Endothelial cell of umbilical vein (primary cell): ENCODE results near the gene ADCY2. TPM values are rescaled to one million over a fixed set of nuclear protein-coding genes. Genes with fewer than 3 reads are reported as not detected.

ENCODE experiments used
- BruUV-seq: library from RNA; stranded (reverse); fragments of 400-500 nt; replicated peaks from 2 replicates; lab custom pipeline; 2021; lab: Mats Ljungman, UMichigan
- CTCF ChIA-PET: fragments of 300-600, 350-600 bp; sonication (Branson Sonifier 250); formaldehyde crosslinking; loops from one replicate; lab custom pipeline; 2021; ENCODE audit warnings: antibody characterized with exemption, inconsistent platforms; lab: Charles Lee
- POLR2A ChIA-PET: fragments of 300-600, 350-600 bp; sonication (Branson Sonifier 250); formaldehyde crosslinking; loops from one replicate; lab custom pipeline; 2021; ENCODE audit warnings: antibody characterized with exemption, inconsistent platforms; lab: Charles Lee
- DNase-seq: peaks from one replicate; pipeline ENCODE4 v3.0.0-alpha.2; 2011; ENCODE audit warnings: low read depth, low spot score
- FAIRE-seq: peaks from 2 replicates; lab custom pipeline; 2011; peaks lifted over from hg19 to GRCh38; lab: Jason Lieb, UNC
- H2AFZ ChIP-seq: 2 replicates; pipeline ENCODE4 v1.6.0; 2012; ENCODE audit warnings: low read depth, low read length, control low read depth, inconsistent platforms
- H3K27ac ChIP-seq: 2 replicates; pipeline ENCODE4 v1.5.1; 2011; ENCODE audit warnings: low read depth, mild to moderate bottlenecking, control low read depth, low read length, moderate library complexity; ENCODE audit not compliant: insufficient read depth
- H3K27me3 ChIP-seq, 2 experiments: 2 replicates each; pipeline versions ENCODE4 v1.6.0 to v1.6.1; 2011; ENCODE audit warnings: low read length in 2 of 2, mixed read lengths in 1 of 2; ENCODE audit not compliant: control insufficient read depth in 2 of 2, insufficient read depth in 2 of 2
- H3K36me3 ChIP-seq, 2 experiments: 2 replicates in 1 of 2; 3 replicates in 1 of 2; pipeline ENCODE4 v1.5.1; 2011; ENCODE audit warnings: low read length in 2 of 2, mild to moderate bottlenecking in 1 of 2, moderate library complexity in 1 of 2; ENCODE audit not compliant: control insufficient read depth in 2 of 2, insufficient read depth in 2 of 2; ENCODE audit errors: extremely low read depth in 1 of 2
- H3K4me1 ChIP-seq: 3 replicates; pipeline ENCODE4 v1.5.1; 2011; ENCODE audit warnings: mild to moderate bottlenecking, low read length; ENCODE audit not compliant: control insufficient read depth, insufficient read depth; ENCODE audit errors: extremely low read depth
- H3K4me2 ChIP-seq: 2 replicates; pipeline ENCODE4 v1.6.1; 2011; ENCODE audit warnings: low read length, control low read depth, mixed read lengths; ENCODE audit not compliant: insufficient read depth
- H3K4me3 ChIP-seq, 3 experiments: fragments of 200-600 bp in 1 of 3; sonication (generic), shearing (Covaris generic) in 1 of 3; replicated peaks in 1 of 3; 2 replicates each; pipeline ENCODE4 v1.5.1; 2011 to 2016; ENCODE audit warnings: control low read depth in 3 of 3, low read length in 3 of 3, mild to moderate bottlenecking in 2 of 3, inconsistent platforms in 1 of 3, low read depth in 1 of 3, moderate library complexity in 1 of 3; ENCODE audit not compliant: insufficient read depth in 1 of 3
- H3K79me2 ChIP-seq: 2 replicates; pipeline ENCODE4 v1.6.0; 2012; ENCODE audit warnings: low read length, inconsistent platforms; ENCODE audit not compliant: control insufficient read depth, insufficient read depth
- H3K9ac ChIP-seq: replicated peaks from 2 replicates; pipeline ENCODE3; 2011; ENCODE audit warnings: low read length, control low read depth; ENCODE audit not compliant: insufficient read depth; ENCODE audit errors: extremely low read depth
- H3K9me1 ChIP-seq: replicated peaks from 3 replicates; pipeline ENCODE4 v1.6.0; 2011; ENCODE audit warnings: mild to moderate bottlenecking, low read length; ENCODE audit not compliant: control insufficient read depth, insufficient read depth; ENCODE audit errors: extremely low read depth
- H3K9me3 ChIP-seq: replicated peaks from 2 replicates; pipeline ENCODE4 v1.5.1; 2012; ENCODE audit warnings: low read length, inconsistent platforms; ENCODE audit not compliant: control insufficient read depth, insufficient read depth
- H4K20me1 ChIP-seq: replicated peaks from 2 replicates; pipeline ENCODE3; 2011; ENCODE audit warnings: mild to moderate bottlenecking, low read length; ENCODE audit not compliant: control insufficient read depth, insufficient read depth; ENCODE audit errors: extremely low read depth
- CTCF ChIP-seq, 2 donors: IDR thresholded peaks; 1 replicate in 1 of 2; 2 replicates in 1 of 2; pipeline ENCODE4 v1.5.1; 2011; ENCODE audit warnings: low read length in 2 of 2, mild to moderate bottlenecking in 2 of 2, moderate library complexity in 2 of 2, control low read depth in 1 of 2, inconsistent platforms in 1 of 2, low read depth in 1 of 2; ENCODE audit not compliant: insufficient read depth in 1 of 2; ENCODE audit errors: extremely low read depth in 1 of 2
- EZH2 ChIP-seq: IDR thresholded peaks from 2 replicates; pipeline ENCODE4 v1.6.1; 2012; ENCODE audit warnings: borderline replicate concordance, low read depth, mild to moderate bottlenecking, moderate library complexity, low read length, inconsistent platforms; ENCODE audit not compliant: severe bottlenecking
- FOS ChIP-seq: IDR thresholded peaks from 2 replicates; pipeline ENCODE4 v1.6.1; 2011; ENCODE audit warnings: mild to moderate bottlenecking, low read length, moderate library complexity, borderline replicate concordance; ENCODE audit not compliant: insufficient read depth
- JUN ChIP-seq: IDR thresholded peaks from 2 replicates; pipeline ENCODE4 v1.6.1; 2011; ENCODE audit warnings: borderline replicate concordance, low read depth; ENCODE audit not compliant: insufficient read length, insufficient read depth
- MAX ChIP-seq: IDR thresholded peaks from 2 replicates; pipeline ENCODE4 v1.6.1; 2011; ENCODE audit not compliant: insufficient read depth, insufficient read length
- MYC ChIP-seq: IDR thresholded peaks from one replicate; pipeline ENCODE4 v1.6.1; 2011; ENCODE audit warnings: mild to moderate bottlenecking, low read depth, low read length
- POLR2A ChIP-seq: IDR thresholded peaks from 2 replicates; pipeline ENCODE4 v1.6.1; 2012; ENCODE audit warnings: low read depth, mild to moderate bottlenecking, control low read depth, low read length
- dilution Hi-C: fragments of 300-500 bp; cut with MboI; formaldehyde crosslinking; loops from one replicate; pipeline ENCODE4 v1.15.0; 2019; ENCODE audit warnings: low sequenced_read_pairs; ENCODE audit not compliant: extremely low pct_ligation_motif_present
- intact Hi-C: fragments of 100-400 bp; cut with micrococcal nuclease; formaldehyde crosslinking; loops from one replicate; pipeline ENCODE4 v1.10.0; 2022
- polyA plus RNA-seq, 4 experiments: library from polyadenylated mRNA; depleted of rRNA in 3 of 4; stranded (reverse) in 3 of 4; unstranded in 1 of 4; fragments of >200 nt; gene quantifications; 2 replicates each; pipeline versions ENCODE4 v1.2.1 to v1.2.3, GENCODE V29; 2011 to 2012; ENCODE audit warnings: missing spikeins in 1 of 4
- total RNA-seq: library from RNA; stranded (reverse); gene quantifications from 2 replicates; pipeline ENCODE4 v1.2.3, GENCODE V29; 2021

ADCY2 gene
- total and polyA plus RNA-seq, 2 donors (not counting 3 experiments of a cell fraction or from before 2014, with no cell fraction given), result under 0.01 TPM; not detected in 1

GRCh38 chr5:7629561-7629960, 233.6 kb downstream of the ADCY2 start:
- DNase-seq, result no peak
- no peak for FAIRE-seq
- BruUV-seq, result no TSS peak
- no peaks in the 10 kb centered on the region for H3K4me1 ChIP-seq
- no peaks in the 10 kb centered on the region for H3K9me1 ChIP-seq
- H3K27ac ChIP-seq, result no peak overlapping the region
- no peaks in the 10 kb centered on the region for H4K20me1 ChIP-seq
- intact Hi-C loops (no loop called here), dilution Hi-C loops (no loop called here)
- H3K9me3 ChIP-seq, result no peaks in the 10 kb centered on the region
- no peak overlapping the region for H3K4me3 ChIP-seq
- ChIA-PET CTCF (no interaction called here), POLR2A (no interaction called here)
- H3K9ac ChIP-seq, result no peak overlapping the region
- H3K79me2 ChIP-seq, result no peaks in the 10 kb centered on the region
- TF ChIP-seq FOS, result no peak
- no peak for TF ChIP-seq POLR2A
- TF ChIP-seq EZH2, result no peak
- no peak for TF ChIP-seq MAX
- no peak for TF ChIP-seq JUN
- TF ChIP-seq CTCF (IDR thresholded peaks at IDR 0.05; ENCODE audit: extremely low read depth in 1 of 2, insufficient read depth in 1 of 2, low read depth in 1 of 2, low read length in 2 of 2), result no peak
- TF ChIP-seq MYC, result no peak
- H3K4me2 ChIP-seq, result no peak overlapping the region
- H2AFZ ChIP-seq, result no peak overlapping the region
- no peaks in the 10 kb centered on the region for H3K27me3 ChIP-seq
- no peaks in the 10 kb centered on the region for H3K36me3 ChIP-seq
